Stimulated activated CD8-positive, alpha-beta memory T cell treated with anti-CD3 and anti-CD28 coated beads, Interleukin-7, amount 100 ng/mL, for 48 hours (primary cell): ENCODE data around the gene PRKCSH.
"Not testable (repeated sequence)": the region's sequence is repeated elsewhere in the genome, so short reads cannot be mapped to it uniquely, and the experiment has no call there.

Experiments
- DNase-seq, 2 donors: peaks; one replicate each; pipeline ENCODE4 v3.0.0-alpha.2; 2020; ENCODE audit warnings: low read depth in 1 of 2; ENCODE audit errors: extremely low read depth in 1 of 2

PRKCSH gene

GRCh38 chr19:11450570-11451326 lies 15.3 kb downstream of the PRKCSH start:
- DNase-seq = no peak

- no peak for DNase-seq
Observed at GRCh38 chr19:11451327-11451870, 16.0 kb downstream of the PRKCSH start.

GRCh38 chr19:11451871-11452619 lies 16.6 kb downstream of the PRKCSH start:
- no peak for DNase-seq

- DNase-seq = no peak
Observed at GRCh38 chr19:11452620-11453310, 17.3 kb downstream of the PRKCSH start.

- DNase-seq = no peak
Observed at GRCh38 chr19:11453468-11454341, 18.3 kb downstream of the PRKCSH start.

- not testable (repeated sequence) for DNase-seq
Observed at GRCh38 chr19:11455233-11455554, 19.8 kb downstream of the PRKCSH start.

- no peak for DNase-seq
Observed at GRCh38 chr19:11456659-11457058, 21.2 kb downstream of the PRKCSH start.

GRCh38 chr19:11457115-11457514 lies 21.7 kb downstream of the PRKCSH start:
- no peak for DNase-seq

GRCh38 chr19:11457831-11458230 lies 22.4 kb downstream of the PRKCSH start:
- no peak for DNase-seq

- DNase-seq = no peak
Observed at GRCh38 chr19:11458236-11458900, 22.9 kb downstream of the PRKCSH start.

GRCh38 chr19:11458912-11459311 lies 23.5 kb downstream of the PRKCSH start:
- not testable (repeated sequence) for DNase-seq

- no peak for DNase-seq
Observed at GRCh38 chr19:11460207-11460606, 24.8 kb downstream of the PRKCSH start.

- DNase-seq = no peak
Observed at GRCh38 chr19:11461453-11461852, 26.0 kb downstream of the PRKCSH start.

- DNase-seq = no peak
Observed at GRCh38 chr19:11463391-11463790, 28.0 kb downstream of the PRKCSH start.

- no peak for DNase-seq
Observed at GRCh38 chr19:11464333-11465265, 29.2 kb downstream of the PRKCSH start.

GRCh38 chr19:11465600-11465999 lies 30.2 kb downstream of the PRKCSH start:
- DNase-seq = no peak

GRCh38 chr19:11468266-11468845 lies 32.9 kb downstream of the PRKCSH start:
- not testable (repeated sequence) for DNase-seq

GRCh38 chr19:11473725-11474124 lies 38.3 kb downstream of the PRKCSH start:
- no peak for DNase-seq

GRCh38 chr19:11475343-11475742 lies 39.9 kb downstream of the PRKCSH start:
- DNase-seq = not testable (repeated sequence)
